GM23248 (cell line): Measurements from ENCODE around the gene EIPR1. TPM values are rescaled to one million over a fixed set of nuclear protein-coding genes. Genes with fewer than 3 reads are reported as not detected.

Source experiments
- DNase-seq: peaks from one replicate; pipeline ENCODE4 v3.0.0-alpha.2; 2015
- H2AFZ ChIP-seq: fragments of 200-600 bp; sonication (generic); 2 replicates; pipeline ENCODE4 v1.6.1; 2016; ENCODE audit warnings: antibody characterized with exemption
- H3F3A ChIP-seq: fragments of 200-600 bp; sonication (generic); 2 replicates; pipeline ENCODE4 v1.6.1; 2016; ENCODE audit warnings: mild to moderate bottlenecking, antibody characterized with exemption, mixed run types; ENCODE audit not compliant: insufficient read depth
- H3K27ac ChIP-seq: fragments of 200-600 bp; sonication (generic); 2 replicates; pipeline ENCODE4 v1.5.1; 2016; ENCODE audit warnings: mild to moderate bottlenecking
- H3K27me3 ChIP-seq: fragments of 200-600 bp; sonication (generic); replicated peaks from 2 replicates; pipeline ENCODE4 v1.6.1; 2016; ENCODE audit warnings: mild to moderate bottlenecking; ENCODE audit not compliant: insufficient read depth
- H3K36me3 ChIP-seq: fragments of 200-600 bp; sonication (generic); 2 replicates; pipeline ENCODE4 v1.6.1; 2016; ENCODE audit warnings: low read depth, mild to moderate bottlenecking
- H3K4me1 ChIP-seq: fragments of 200-600 bp; sonication (generic); 2 replicates; pipeline ENCODE4 v1.6.1; 2016; ENCODE audit warnings: mild to moderate bottlenecking; ENCODE audit not compliant: insufficient read depth
- H3K4me2 ChIP-seq: fragments of 200-600 bp; sonication (generic); one replicate; pipeline ENCODE4 v1.6.1; 2016; ENCODE audit warnings: mild to moderate bottlenecking; ENCODE audit not compliant: unreplicated experiment
- H3K4me3 ChIP-seq: fragments of 200-600 bp; sonication (generic); 2 replicates; pipeline ENCODE4 v1.5.1; 2016; ENCODE audit warnings: mild to moderate bottlenecking
- H3K79me2 ChIP-seq: fragments of 200-600 bp; sonication (generic); 2 replicates; pipeline ENCODE4 v1.6.1; 2016; ENCODE audit warnings: mild to moderate bottlenecking; ENCODE audit not compliant: insufficient read depth
- H3K9ac ChIP-seq: fragments of 200-600 bp; sonication (generic); 2 replicates; pipeline ENCODE4 v1.6.1; 2016; ENCODE audit warnings: mild to moderate bottlenecking
- H3K9me2 ChIP-seq: fragments of 200-600 bp; sonication (generic); 2 replicates; pipeline ENCODE4 v1.6.1; 2016; ENCODE audit warnings: mixed run types, mild to moderate bottlenecking, moderate library complexity; ENCODE audit not compliant: insufficient read depth
- H3K9me3 ChIP-seq: fragments of 200-600 bp; sonication (generic); one replicate; pipeline ENCODE4 v1.6.1; 2017; ENCODE audit warnings: low read depth
- H4K20me1 ChIP-seq: fragments of 200-600 bp; sonication (generic); 2 replicates; pipeline ENCODE4 v1.6.0; 2016; ENCODE audit not compliant: insufficient read depth
- EZH2 ChIP-seq: fragments of 200-600 bp; sonication (generic); IDR thresholded peaks from 2 replicates; pipeline ENCODE4 v1.6.1; 2018; ENCODE audit warnings: antibody characterized with exemption, mild to moderate bottlenecking; ENCODE audit not compliant: insufficient read depth, poor library complexity, severe bottlenecking
- EZH2phosphoT487 ChIP-seq: fragments of 200-600 bp; sonication (generic); IDR thresholded peaks from 2 replicates; pipeline ENCODE4 v1.6.1; 2018; ENCODE audit warnings: antibody characterized with exemption, moderate library complexity, mild to moderate bottlenecking, low read depth; ENCODE audit not compliant: insufficient read depth
- WGBS, 2 experiments: methylation state at CpG; one replicate each; pipeline ENCODE4 v1.1.6; 2015 to 2017; ENCODE audit warnings: low lambda C conversion rate in 2 of 2, low coverage in 1 of 2; ENCODE audit errors: missing lambda C conversion rate in 2 of 2; 5-methylcytosine and 5-hydroxymethylcytosine counted together
- in situ Hi-C: fragments of 300-500 bp; cut with MboI; formaldehyde crosslinking; loops from 2 replicates; pipeline ENCODE4 v1.15.0; 2020
- polyA plus RNA-seq: library from polyadenylated mRNA; unstranded; fragments of >200 nt; fragmentation: Nextera tagmentation; extraction: Ambion mirVana; gene quantifications from 2 replicates; pipeline ENCODE4 v1.2.1, GENCODE V29; 2016
- total RNA-seq: library from RNA; depleted of rRNA; stranded (reverse); fragments of >200 nt; shearing (Covaris generic); gene quantifications from 2 replicates; pipeline ENCODE4 v1.2.3, GENCODE V29; 2014

Gene EIPR1
- total and polyA plus RNA-seq, 2 experiments from 2014 or later = 20.2 to 46.5 TPM

DNA sequence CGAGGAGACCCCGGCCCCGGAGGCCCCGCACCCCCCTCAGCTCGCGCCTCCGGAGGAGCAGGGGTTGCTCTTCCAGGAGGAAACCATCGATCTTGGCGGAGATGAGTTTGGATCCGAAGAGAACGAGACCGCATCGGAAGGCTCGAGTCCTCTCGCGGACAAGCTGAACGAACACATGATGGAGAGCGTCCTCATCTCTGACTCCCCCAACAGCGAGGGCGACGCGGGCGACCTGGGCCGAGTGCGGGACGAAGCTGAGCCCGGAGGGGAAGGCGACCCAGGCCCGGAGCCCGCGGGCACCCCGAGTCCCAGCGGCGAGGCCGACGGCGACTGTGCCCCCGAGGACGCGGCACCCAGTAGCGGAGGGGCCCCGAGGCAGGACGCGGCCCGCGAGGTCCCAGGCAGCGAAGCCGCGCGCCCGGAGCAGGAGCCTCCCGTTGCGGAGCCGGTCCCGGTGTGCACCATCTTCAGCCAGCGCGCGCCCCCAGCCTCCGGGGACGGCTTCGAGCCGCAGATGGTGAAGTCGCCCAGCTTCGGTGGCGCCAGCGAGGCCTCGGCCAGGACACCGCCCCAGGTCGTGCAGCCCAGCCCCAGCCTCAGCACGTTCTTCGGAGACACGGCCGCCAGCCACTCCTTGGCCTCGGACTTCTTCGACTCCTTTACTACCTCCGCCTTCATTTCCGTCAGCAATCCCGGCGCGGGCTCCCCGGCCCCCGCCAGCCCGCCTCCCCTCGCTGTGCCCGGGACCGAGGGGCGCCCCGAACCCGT lies 10.2 kb upstream of the EIPR1 start:
- H3K9ac ChIP-seq = no peak overlapping the region
- no peaks in the 10 kb centered on the region for H4K20me1 ChIP-seq
- H3K79me2 ChIP-seq = peaks cover 96% of the 10 kb centered on the region
- DNase-seq = no peak
- no peaks in the 10 kb centered on the region for H3K27me3 ChIP-seq
- no peaks in the 10 kb centered on the region for H3F3A ChIP-seq
- TF ChIP-seq EZH2 (no peak), EZH2phosphoT487 (no peak)
- H3K4me2 ChIP-seq = no peak overlapping the region
- no peaks in the 10 kb centered on the region for H3K4me1 ChIP-seq
- H3K27ac ChIP-seq = no peak overlapping the region
- no peaks in the 10 kb centered on the region for H3K9me3 ChIP-seq
- in situ Hi-C loops = no loop called here
- H3K36me3 ChIP-seq = peaks cover 21% of the 10 kb centered on the region
- 89 to 91% methylated on average over 67 to 87 of the region's 89 CpGs for WGBS, 2 experiments
- no peaks in the 10 kb centered on the region for H3K9me2 ChIP-seq
- no peak overlapping the region for H2AFZ ChIP-seq
- H3K4me3 ChIP-seq = no peak overlapping the region

GRCh38 chr2:3387011-3387410 lies 9.4 kb upstream of the EIPR1 start:
- in situ Hi-C loops = no loop called here
- no peak overlapping the region for H3K27ac ChIP-seq
- 97 to 98% methylated on average over 5 of the region's 5 CpGs for WGBS, 2 experiments

GRCh38 chr2:3386448-3386958 lies 8.9 kb upstream of the EIPR1 start:
- peaks cover 24% of the 10 kb centered on the region for H3K36me3 ChIP-seq
- 0 out of 2 replicates have a peak, but pooled peaks cover 4% of the 10 kb centered on the region for H3K4me1 ChIP-seq
- 81 to 83% methylated on average over 10 of the region's 10 CpGs for WGBS, 2 experiments
- no peak overlapping the region for H3K4me2 ChIP-seq
- no peaks in the 10 kb centered on the region for H3K9me3 ChIP-seq
- no peak for DNase-seq
- TF ChIP-seq EZH2 (no peak), EZH2phosphoT487 (no peak)
- in situ Hi-C loops = no loop called here
- H3K79me2 ChIP-seq = peaks cover 96% of the 10 kb centered on the region
- H4K20me1 ChIP-seq = no peaks in the 10 kb centered on the region
- no peak overlapping the region for H3K9ac ChIP-seq
- H2AFZ ChIP-seq = no peak overlapping the region
- H3K4me3 ChIP-seq = no peak overlapping the region
- H3F3A ChIP-seq = no peaks in the 10 kb centered on the region
- H3K27me3 ChIP-seq = no peaks in the 10 kb centered on the region
- H3K9me2 ChIP-seq = no peaks in the 10 kb centered on the region
- H3K27ac ChIP-seq = no peak overlapping the region

More at GRCh38 chr2:3387011-3387410, 9.4 kb upstream of the EIPR1 start:
- H3K4me1 ChIP-seq = no peaks in the 10 kb centered on the region
- no peak overlapping the region for H2AFZ ChIP-seq
- no peaks in the 10 kb centered on the region for H3K9me2 ChIP-seq
- H3K36me3 ChIP-seq = peaks cover 21% of the 10 kb centered on the region
- no peaks in the 10 kb centered on the region for H3K9me3 ChIP-seq
- H4K20me1 ChIP-seq = no peaks in the 10 kb centered on the region
- no peak for DNase-seq
- no peaks in the 10 kb centered on the region for H3K27me3 ChIP-seq
- no peak overlapping the region for H3K9ac ChIP-seq
- H3K4me3 ChIP-seq = no peak overlapping the region
- no peak for TF ChIP-seq EZH2
- TF ChIP-seq EZH2phosphoT487 = no peak
- H3F3A ChIP-seq = no peaks in the 10 kb centered on the region
- peaks cover 96% of the 10 kb centered on the region for H3K79me2 ChIP-seq
- H3K4me2 ChIP-seq = no peak overlapping the region

- H3K79me2 ChIP-seq = peaks cover 76% of the 10 kb centered on the region
- DNase-seq = peak; percentile 96
- TF ChIP-seq EZH2phosphoT487 (no peak), EZH2 (no peak)
- peaks cover 24% of the 10 kb centered on the region for H3K4me1 ChIP-seq
- peaks cover 10% of the 10 kb centered on the region; the same call in 1 of the 2 replicates for H3K36me3 ChIP-seq
- peak within 1 kb of the TSS; percentile 98 for H3K9ac ChIP-seq
- H4K20me1 ChIP-seq = no peaks in the 10 kb centered on the region
- peak within 1 kb of the TSS; percentile 93 for H3K4me3 ChIP-seq
- no peaks in the 10 kb centered on the region for H3K27me3 ChIP-seq
- H3K9me2 ChIP-seq = no peaks in the 10 kb centered on the region
- H3F3A ChIP-seq = peaks cover 13% of the 10 kb centered on the region
- H3K4me2 ChIP-seq = peak within 1 kb of the TSS; percentile 85
- H3K9me3 ChIP-seq = no peaks in the 10 kb centered on the region
- peak within 1 kb of the TSS; percentile 93 for H3K27ac ChIP-seq
- in situ Hi-C loops = no loop called here
- H2AFZ ChIP-seq = peak within 1 kb of the TSS; percentile 96
- 1% methylated on average over 49 to 50 of the region's 61 CpGs for WGBS, 2 experiments
These were observed 2.3 kb upstream of the EIPR1 start, which contains the start of gene TRAPPC12 for GRCh38 chr2:3379647-3380534. TRAPPC12 (plus strand) TSS chr2:3379694; CDS start chr2:3387624, 7,930 bp downstream.
